PC-3 (cell line): ENCODE measurements around the gene RFX1. TPM values are rescaled to one million over a fixed set of nuclear protein-coding genes. Genes with fewer than 3 reads are reported as not detected.
"Not testable (repeated sequence)": the region's sequence is repeated elsewhere in the genome, so short reads cannot be mapped to it uniquely, and the experiment has no call there.

Experiments
- ATAC-seq: fragments of 200-7000 bp; cut with Tn5 transposase; 2 replicates; pipeline ENCODE4 v1.9.1; 2020; ENCODE audit warnings: mild to moderate bottlenecking, moderate library complexity
- BruUV-seq: library from RNA; stranded (reverse); fragments of 400-500 nt; replicated peaks from 2 replicates; lab custom pipeline; 2021; lab: Mats Ljungman, UMichigan
- CTCF ChIA-PET: fragments of 300-600 bp; sonication (Branson Sonifier 250); formaldehyde crosslinking; loops from one replicate; lab custom pipeline; 2022; ENCODE audit warnings: antibody characterized with exemption; lab: Charles Lee
- POLR2A ChIA-PET: fragments of 300-600 bp; sonication (Branson Sonifier 250); formaldehyde crosslinking; loops from one replicate; lab custom pipeline; 2022; ENCODE audit warnings: antibody characterized with exemption; ENCODE audit not compliant: unreplicated experiment; lab: Charles Lee
- DNase-seq: peaks from one replicate; pipeline ENCODE4 v3.0.0-alpha.2; 2015
- H2AFZ ChIP-seq: fragments of 300-600 bp; sonication (generic); 2 replicates; pipeline ENCODE4 v1.6.0; 2016; ENCODE audit warnings: antibody characterized with exemption, low read length
- H3F3A ChIP-seq: fragments of 300-600 bp; sonication (generic); one replicate; pipeline ENCODE4 v1.6.0; 2017; ENCODE audit warnings: antibody characterized with exemption, low read length, control low read depth, mild to moderate bottlenecking; ENCODE audit not compliant: unreplicated experiment
- H3K27ac ChIP-seq: fragments of 300-600 bp; sonication (generic); 2 replicates; pipeline ENCODE4 v1.5.1; 2016; ENCODE audit warnings: mild to moderate bottlenecking, low read length
- H3K27me3 ChIP-seq: fragments of 300-600 bp; sonication (generic); 2 replicates; pipeline ENCODE4 v1.6.1; 2016; ENCODE audit warnings: low read length, mixed read lengths
- H3K36me3 ChIP-seq: fragments of 300-600 bp; sonication (generic); 2 replicates; pipeline ENCODE4 v1.6.1; 2016; ENCODE audit warnings: low read depth, mixed run types, low read length, mixed read lengths
- H3K4me1 ChIP-seq: fragments of 300-600 bp; sonication (generic); 2 replicates; pipeline ENCODE4 v1.5.1; 2016; ENCODE audit warnings: low read length; ENCODE audit not compliant: insufficient read depth
- H3K4me2 ChIP-seq: fragments of 300-600 bp; sonication (generic); 2 replicates; pipeline ENCODE4 v1.6.0; 2016; ENCODE audit warnings: low read length
- H3K4me3 ChIP-seq: fragments of 300-600 bp; sonication (generic); 2 replicates; pipeline ENCODE4 v1.5.1; 2016; ENCODE audit warnings: mild to moderate bottlenecking, low read length, mixed read lengths
- H3K79me2 ChIP-seq: fragments of 300-600 bp; sonication (generic); 2 replicates; pipeline ENCODE4 v1.6.1; 2017; ENCODE audit warnings: low read length, mixed read lengths
- H3K9ac ChIP-seq: fragments of 300-600 bp; sonication (generic); 2 replicates; pipeline ENCODE4 v1.6.0; 2016; ENCODE audit warnings: mild to moderate bottlenecking, low read length
- H3K9me2 ChIP-seq: fragments of 300-600 bp; sonication (generic); replicated peaks from 2 replicates; pipeline ENCODE4 v1.6.1; 2016; ENCODE audit warnings: mixed run types, low read length, mixed read lengths
- H3K9me3 ChIP-seq: fragments of 300-600 bp; sonication (generic); 2 replicates; pipeline ENCODE4 v1.6.1; 2016; ENCODE audit warnings: low read length, mixed read lengths
- H4K20me1 ChIP-seq: fragments of 300-600 bp; sonication (generic); 2 replicates; pipeline ENCODE4 v1.6.1; 2016; ENCODE audit warnings: low read length, mixed read lengths
- CTCF ChIP-seq: fragments of 300-600 bp; sonication (generic); conservative IDR thresholded peaks from 2 replicates; pipeline ENCODE4 v1.5.1; 2017; ENCODE audit warnings: antibody characterized with exemption, low read depth, mild to moderate bottlenecking, low read length
- EZH2 ChIP-seq: fragments of 300-600 bp; sonication (generic); IDR thresholded peaks from one replicate; pipeline ENCODE4 v1.6.1; 2017; ENCODE audit warnings: antibody characterized with exemption, mild to moderate bottlenecking, low read length; ENCODE audit not compliant: unreplicated experiment
- EZH2phosphoT487 ChIP-seq: fragments of 300-600 bp; sonication (generic); IDR thresholded peaks from 2 replicates; pipeline ENCODE4 v1.6.1; 2018; ENCODE audit warnings: mild to moderate bottlenecking, antibody characterized with exemption, low read length, borderline replicate concordance
- intact Hi-C: fragments of 100-400 bp; cut with micrococcal nuclease; formaldehyde crosslinking; loops from 2 replicates; pipeline ENCODE4 v1.9.0; 2023
- total RNA-seq: library from RNA; depleted of rRNA; stranded (reverse); fragments of >200 nt; gene quantifications from 2 replicates; pipeline ENCODE4 v1.2.3, GENCODE V29; 2014

The RFX1 gene
- total RNA-seq, 1 experiment from 2014 or later: 7.5 TPM

GRCh38 chr19:14030997-14031718, 25.0 kb upstream of the RFX1 start:
- no peak; the same call in 1 of the 2 replicates for ATAC-seq
- intact Hi-C loops: no loop called here

GRCh38 chr19:14028901-14029300, 22.8 kb upstream of the RFX1 start:
- H3F3A ChIP-seq: no peaks in the 10 kb centered on the region
- no peaks in the 10 kb centered on the region for H3K79me2 ChIP-seq
- BruUV-seq: no TSS peak
- no peaks in the 10 kb centered on the region for H3K9me2 ChIP-seq
- intact Hi-C loops: no loop called here
- H3K27ac ChIP-seq: no peak overlapping the region
- DNase-seq (no peak), ATAC-seq (no peak)
- H3K36me3 ChIP-seq: no peaks in the 10 kb centered on the region
- H3K4me2 ChIP-seq: no peak overlapping the region
- no peaks in the 10 kb centered on the region for H4K20me1 ChIP-seq
- H3K9ac ChIP-seq: no peak overlapping the region
- no peaks in the 10 kb centered on the region for H3K27me3 ChIP-seq
- POLR2A ChIA-PET: no interaction called here
- CTCF ChIA-PET: no interaction called here
- H2AFZ ChIP-seq: no peak overlapping the region
- H3K4me1 ChIP-seq: no peaks in the 10 kb centered on the region
- no peak overlapping the region for H3K4me3 ChIP-seq
- TF ChIP-seq CTCF: no peak
- no peak for TF ChIP-seq EZH2phosphoT487
- no peak for TF ChIP-seq EZH2
- no peaks in the 10 kb centered on the region for H3K9me3 ChIP-seq

More at GRCh38 chr19:14030997-14031718, 25.0 kb upstream of the RFX1 start:
- no peaks in the 10 kb centered on the region for H3K79me2 ChIP-seq
- H3K4me3 ChIP-seq: peak overlapping the region; percentile 83
- no peaks in the 10 kb centered on the region for H3K4me1 ChIP-seq
- H4K20me1 ChIP-seq: no peaks in the 10 kb centered on the region
- H3K36me3 ChIP-seq: no peaks in the 10 kb centered on the region
- peak overlapping the region; percentile 64 for H3K9ac ChIP-seq
- ChIA-PET POLR2A (no interaction called here), CTCF (interaction anchor here (0.6 to 1.1 kb wide), 7 partner anchors 25 to 165 kb away, joined by 3 to 14 read pairs (median 3); partner anchors contain the start of genes ASF1B, DCAF15 and RFX1)
- no peaks in the 10 kb centered on the region for H3F3A ChIP-seq
- H3K9me2 ChIP-seq: no peaks in the 10 kb centered on the region
- peak overlapping the region; percentile 96 for H2AFZ ChIP-seq
- DNase-seq: no peak
- no peak for TF ChIP-seq CTCF
- TF ChIP-seq EZH2: no peak
- no peak for TF ChIP-seq EZH2phosphoT487
- no peaks in the 10 kb centered on the region for H3K27me3 ChIP-seq
- TSS peak; percentile 33 for BruUV-seq
- H3K4me2 ChIP-seq: peak overlapping the region; percentile 97
- H3K9me3 ChIP-seq: no peaks in the 10 kb centered on the region
- no peak overlapping the region for H3K27ac ChIP-seq

GRCh38 chr19:14027856-14028450, 21.8 kb upstream of the RFX1 start, which contains the start of gene RLN3:
Gene RLN3, plus strand, starts transcription at chr19:14028148. Its CDS starts 57 bp downstream, at chr19:14028205.
- Histone ChIP-seq H3K79me2 (no peaks in the 10 kb centered on the region), H3K4me3 (no peak within 1 kb of the TSS), H3F3A (no peaks in the 10 kb centered on the region), H3K36me3 (no peaks in the 10 kb centered on the region), H2AFZ (no peak within 1 kb of the TSS), H3K27ac (no peak within 1 kb of the TSS), H3K4me2 (no peak within 1 kb of the TSS), H3K9ac (no peak within 1 kb of the TSS), H3K27me3 (no peaks in the 10 kb centered on the region), H3K9me3 (no peaks in the 10 kb centered on the region), H4K20me1 (no peaks in the 10 kb centered on the region), H3K9me2 (no peaks in the 10 kb centered on the region), H3K4me1 (0 out of 2 replicates have a peak, but pooled peaks cover 3% of the 10 kb centered on the region)
- ChIA-PET CTCF (no interaction called here), POLR2A (no interaction called here)
- no peak for DNase-seq
- ATAC-seq: no peak
- BruUV-seq: no TSS peak
- TF ChIP-seq EZH2: no peak
- TF ChIP-seq EZH2phosphoT487: no peak
- intact Hi-C loops: no loop called here

GRCh38 chr19:14026652-14027192, 20.6 kb upstream of the RFX1 start:
- H3K4me3 ChIP-seq, H2AFZ ChIP-seq, H3K9me3 ChIP-seq, H3K9ac ChIP-seq, H3K27ac ChIP-seq, H3K4me1 ChIP-seq, H4K20me1 ChIP-seq, H3K36me3 ChIP-seq, H3K4me2 ChIP-seq, POLR2A ChIA-PET, intact Hi-C loops, DNase-seq, ATAC-seq, H3K79me2 ChIP-seq, H3K9me2 ChIP-seq, H3K27me3 ChIP-seq, H3F3A ChIP-seq, BruUV-seq: not testable (repeated sequence)
- CTCF ChIA-PET: interaction anchor here (0.5 to 0.6 kb wide), 2 partner anchors 18 to 96 kb away, joined by 9 read pairs; no protein-coding TSS in a partner anchor
